ENCODE results near the gene PHACTR2. TPM values are rescaled to one million over a fixed set of nuclear protein-coding genes. Genes with fewer than 3 reads are reported as not detected.

The PHACTR2 gene
- total RNA-seq, 1 donor from 2014 or later: 44.7 TPM

DNA sequence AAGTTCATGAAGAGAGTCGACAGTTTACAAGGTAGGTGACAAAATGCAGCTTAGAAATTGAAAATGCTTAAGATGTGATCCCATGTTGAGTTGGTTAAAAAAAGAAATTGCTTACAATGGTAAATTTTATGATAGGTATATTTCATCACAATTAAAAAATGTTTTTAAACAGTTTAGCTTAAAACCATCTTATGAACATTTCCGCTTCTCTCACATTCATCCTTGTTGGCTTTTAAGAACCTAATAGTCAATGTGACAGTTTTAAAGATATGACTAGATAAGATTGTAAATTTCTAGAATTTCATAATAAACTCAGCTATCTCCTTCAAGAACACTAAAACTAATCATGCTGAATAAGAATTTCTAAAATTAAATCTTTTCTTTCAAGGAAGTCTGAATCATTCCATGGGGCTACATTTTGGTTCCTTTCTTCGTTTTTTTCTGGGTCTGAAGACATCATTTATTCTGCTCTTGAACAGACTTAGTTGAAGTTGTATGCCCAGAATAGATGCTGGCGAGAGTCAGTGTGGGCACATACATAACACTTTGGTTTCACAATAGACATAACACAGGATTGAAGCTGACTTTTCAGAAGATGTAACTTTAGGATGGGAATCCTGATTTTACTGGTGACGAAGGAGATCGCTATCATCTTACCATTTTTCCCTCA lies 129.5 kb downstream of the PHACTR2 start:
- H3K4me3 Mint-ChIP-seq (ENCODE audit: unreplicated experiment): no peak overlapping the region
- peaks cover 16% of the 10 kb centered on the region for H3K4me1 Mint-ChIP-seq (ENCODE audit: low read depth, unreplicated experiment)
- Histone ChIP-seq H3K36me3 (ENCODE audit: insufficient read depth, low read length) (peaks cover 5% of the 10 kb centered on the region), H3K4me1 (ENCODE audit: insufficient read depth, low read length) (peaks cover 23% of the 10 kb centered on the region), H4K20me1 (ENCODE audit: insufficient read depth, low read length) (no peaks in the 10 kb centered on the region), H3K27ac (ENCODE audit: low read depth, low read length) (peak overlapping the region; percentile 75), H2AFZ (ENCODE audit: low read depth, low read length) (no peak overlapping the region), H3K4me3 (ENCODE audit: insufficient read depth, low read depth, low read length) (no peak overlapping the region), H3K9ac (ENCODE audit: low read length) (no peak overlapping the region), H3K27me3 (ENCODE audit: insufficient read depth, low read length) (no peaks in the 10 kb centered on the region), H3K79me2 (ENCODE audit: insufficient read depth, low read length) (no peaks in the 10 kb centered on the region), H3K9me3 (ENCODE audit: insufficient read depth, low read depth, low read length) (no peaks in the 10 kb centered on the region), H3K4me2 (ENCODE audit: low read length) (no peak overlapping the region)
- no peak overlapping the region for H3K27ac Mint-ChIP-seq (ENCODE audit: unreplicated experiment)
- DNase-seq (ENCODE audit: low read depth): no peak
- H3K27me3 Mint-ChIP-seq (ENCODE audit: low read depth, unreplicated experiment): no peaks in the 10 kb centered on the region
- FAIRE-seq: no peak
- peaks cover 2% of the 10 kb centered on the region for H3K36me3 Mint-ChIP-seq (ENCODE audit: low read depth, unreplicated experiment)
- TF ChIP-seq, protein P1, sequence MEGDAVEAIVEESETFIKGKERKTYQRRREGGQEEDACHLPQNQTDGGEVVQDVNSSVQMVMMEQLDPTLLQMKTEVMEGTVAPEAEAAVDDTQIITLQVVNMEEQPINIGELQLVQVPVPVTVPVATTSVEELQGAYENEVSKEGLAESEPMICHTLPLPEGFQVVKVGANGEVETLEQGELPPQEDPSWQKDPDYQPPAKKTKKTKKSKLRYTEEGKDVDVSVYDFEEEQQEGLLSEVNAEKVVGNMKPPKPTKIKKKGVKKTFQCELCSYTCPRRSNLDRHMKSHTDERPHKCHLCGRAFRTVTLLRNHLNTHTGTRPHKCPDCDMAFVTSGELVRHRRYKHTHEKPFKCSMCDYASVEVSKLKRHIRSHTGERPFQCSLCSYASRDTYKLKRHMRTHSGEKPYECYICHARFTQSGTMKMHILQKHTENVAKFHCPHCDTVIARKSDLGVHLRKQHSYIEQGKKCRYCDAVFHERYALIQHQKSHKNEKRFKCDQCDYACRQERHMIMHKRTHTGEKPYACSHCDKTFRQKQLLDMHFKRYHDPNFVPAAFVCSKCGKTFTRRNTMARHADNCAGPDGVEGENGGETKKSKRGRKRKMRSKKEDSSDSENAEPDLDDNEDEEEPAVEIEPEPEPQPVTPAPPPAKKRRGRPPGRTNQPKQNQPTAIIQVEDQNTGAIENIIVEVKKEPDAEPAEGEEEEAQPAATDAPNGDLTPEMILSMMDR (IDR thresholded peaks at IDR 0.05; ENCODE audit: insufficient read depth, low read depth, low read length): no peak
- TF ChIP-seq EZH2 (IDR thresholded peaks at IDR 0.05; ENCODE audit: insufficient read depth, low read length): no peak
- H3K9me3 Mint-ChIP-seq (ENCODE audit: unreplicated experiment): no peaks in the 10 kb centered on the region

DNA sequence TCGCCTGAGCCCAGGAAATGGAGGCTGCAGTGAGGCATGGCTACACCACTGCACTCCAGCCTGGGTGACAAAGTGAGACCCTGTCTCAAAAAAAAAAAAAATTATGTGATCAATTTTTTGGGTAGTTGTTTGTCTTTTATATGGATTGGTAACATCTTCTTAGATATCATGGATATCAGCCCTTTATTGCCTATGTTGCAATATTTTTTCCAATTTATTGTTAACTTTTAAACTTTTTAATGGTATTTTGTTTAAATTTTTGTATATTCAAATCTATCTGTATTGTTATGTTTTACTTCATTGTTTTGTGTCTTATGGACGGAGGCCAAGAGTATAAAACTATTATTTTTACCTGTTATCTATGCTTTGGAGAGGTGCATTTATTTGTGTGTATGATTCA lies 133.0 kb downstream of the PHACTR2 start:
- Mint-ChIP-seq H3K9me3 (ENCODE audit: unreplicated experiment) (no peaks in the 10 kb centered on the region), H3K4me3 (ENCODE audit: unreplicated experiment) (no peak overlapping the region), H3K36me3 (ENCODE audit: low read depth, unreplicated experiment) (no peaks in the 10 kb centered on the region), H3K4me1 (ENCODE audit: low read depth, unreplicated experiment) (peaks cover 8% of the 10 kb centered on the region), H3K27me3 (ENCODE audit: low read depth, unreplicated experiment) (no peaks in the 10 kb centered on the region), H3K27ac (ENCODE audit: unreplicated experiment) (no peak overlapping the region)
- DNase-seq (ENCODE audit: low read depth) (no peak), FAIRE-seq (no peak)
- TF ChIP-seq, protein P1 (IDR thresholded peaks at IDR 0.05; ENCODE audit: insufficient read depth, low read depth, low read length): no peak
- no peak for TF ChIP-seq EZH2 (IDR thresholded peaks at IDR 0.05; ENCODE audit: insufficient read depth, low read length)
- Histone ChIP-seq H3K9me3 (ENCODE audit: insufficient read depth, low read depth, low read length) (no peaks in the 10 kb centered on the region), H3K27ac (ENCODE audit: low read depth, low read length) (no peak overlapping the region), H4K20me1 (ENCODE audit: insufficient read depth, low read length) (no peaks in the 10 kb centered on the region), H3K4me1 (ENCODE audit: insufficient read depth, low read length) (peaks cover 9% of the 10 kb centered on the region), H3K9ac (ENCODE audit: low read length) (no peak overlapping the region), H2AFZ (ENCODE audit: low read depth, low read length) (no peak overlapping the region), H3K27me3 (ENCODE audit: insufficient read depth, low read length) (no peaks in the 10 kb centered on the region), H3K36me3 (ENCODE audit: insufficient read depth, low read length) (peaks cover 5% of the 10 kb centered on the region), H3K79me2 (ENCODE audit: insufficient read depth, low read length) (no peaks in the 10 kb centered on the region), H3K4me2 (ENCODE audit: low read length) (no peak overlapping the region), H3K4me3 (ENCODE audit: insufficient read depth, low read depth, low read length) (no peak overlapping the region)

DNA sequence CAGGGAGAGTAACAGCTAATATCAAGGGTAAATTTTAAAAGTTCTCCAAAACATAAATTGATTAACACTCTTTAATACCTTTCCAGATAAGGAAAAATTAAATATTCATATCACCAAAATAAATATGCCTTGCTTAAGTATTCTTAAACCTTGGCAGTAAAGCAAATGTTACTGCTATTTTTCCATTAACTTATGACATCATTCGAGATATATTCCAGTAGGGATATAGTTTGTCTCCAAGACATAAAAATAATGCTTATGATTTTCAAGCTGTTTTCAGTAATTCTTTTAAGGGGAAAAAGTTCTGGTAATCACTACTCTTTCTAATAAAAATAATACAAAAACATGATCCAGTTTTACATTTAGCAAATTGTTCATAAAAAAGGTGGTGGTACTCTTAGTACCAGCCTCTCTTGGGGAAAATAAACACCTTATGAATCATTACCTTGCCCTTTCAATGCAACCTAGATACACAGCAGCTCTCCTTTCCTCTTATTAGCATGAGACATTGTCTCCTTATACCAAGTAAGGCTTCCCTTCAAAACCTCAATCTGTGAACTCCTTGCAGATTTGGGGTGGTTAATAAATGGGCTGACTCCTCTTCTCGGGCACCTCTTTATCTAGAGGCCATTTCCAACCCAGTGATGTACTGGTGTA lies 133.9 kb downstream of the PHACTR2 start:
- Mint-ChIP-seq H3K9me3 (ENCODE audit: unreplicated experiment) (no peaks in the 10 kb centered on the region), H3K4me1 (ENCODE audit: low read depth, unreplicated experiment) (no peaks in the 10 kb centered on the region), H3K36me3 (ENCODE audit: low read depth, unreplicated experiment) (no peaks in the 10 kb centered on the region), H3K4me3 (ENCODE audit: unreplicated experiment) (no peak overlapping the region), H3K27ac (ENCODE audit: unreplicated experiment) (no peak overlapping the region), H3K27me3 (ENCODE audit: low read depth, unreplicated experiment) (no peaks in the 10 kb centered on the region)
- no peak overlapping the region for H2AFZ ChIP-seq (ENCODE audit: low read depth, low read length)
- no peaks in the 10 kb centered on the region for H4K20me1 ChIP-seq (ENCODE audit: insufficient read depth, low read length)
- H3K27me3 ChIP-seq (ENCODE audit: insufficient read depth, low read length): no peaks in the 10 kb centered on the region
- no peaks in the 10 kb centered on the region for H3K79me2 ChIP-seq (ENCODE audit: insufficient read depth, low read length)
- TF ChIP-seq, protein P1 (IDR thresholded peaks at IDR 0.05; ENCODE audit: insufficient read depth, low read depth, low read length): no peak
- no peak for TF ChIP-seq EZH2 (IDR thresholded peaks at IDR 0.05; ENCODE audit: insufficient read depth, low read length)
- FAIRE-seq: no peak
- no peaks in the 10 kb centered on the region for H3K9me3 ChIP-seq (ENCODE audit: insufficient read depth, low read depth, low read length)
- no peak overlapping the region for H3K27ac ChIP-seq (ENCODE audit: low read depth, low read length)
- peaks cover 5% of the 10 kb centered on the region for H3K36me3 ChIP-seq (ENCODE audit: insufficient read depth, low read length)
- DNase-seq (ENCODE audit: low read depth): no peak
- no peak overlapping the region for H3K9ac ChIP-seq (ENCODE audit: low read length)
- H3K4me2 ChIP-seq (ENCODE audit: low read length): no peak overlapping the region
- H3K4me3 ChIP-seq (ENCODE audit: insufficient read depth, low read depth, low read length): no peak overlapping the region
- peaks cover under 1% of the 10 kb centered on the region for H3K4me1 ChIP-seq (ENCODE audit: insufficient read depth, low read length)

Data from astrocyte (in vitro differentiated cells and primary cell).